GM12891 (cell line): ENCODE measurements around the gene RSPH9.

ENCODE experiments used
- DNase-seq: peaks from one replicate; pipeline ENCODE4 v3.0.0; 2011; ENCODE audit warnings: low spot score; ENCODE audit not compliant: insufficient read length
- FAIRE-seq: peaks from 2 replicates; lab custom pipeline; 2011; peaks lifted over from hg19 to GRCh38; lab: Jason Lieb, UNC
- PAX5 ChIP-seq: IDR thresholded peaks from 2 replicates; pipeline ENCODE4 v1.6.1; 2011; ENCODE audit warnings: low read length, moderate library complexity, mild to moderate bottlenecking; ENCODE audit not compliant: insufficient read depth, severe bottlenecking
- POLR2A ChIP-seq: IDR thresholded peaks from 2 replicates; pipeline ENCODE4 v1.6.1; 2011; ENCODE audit warnings: low read depth, low read length, control low read depth
- POLR2AphosphoS5 ChIP-seq: IDR thresholded peaks from 2 replicates; pipeline ENCODE4 v1.6.1; 2011; ENCODE audit warnings: low read depth, low read length, control low read depth
- POU2F2 ChIP-seq: IDR thresholded peaks from 2 replicates; pipeline ENCODE4 v1.6.1; 2011; ENCODE audit warnings: low read depth, mild to moderate bottlenecking, control low read depth, low read length, moderate library complexity
- SPI1 ChIP-seq: IDR thresholded peaks from 2 replicates; pipeline ENCODE4 v1.6.1; 2011; ENCODE audit warnings: low read depth, low read length, control low read depth
- TAF1 ChIP-seq: IDR thresholded peaks from 2 replicates; pipeline ENCODE4 v1.6.1; 2011; ENCODE audit warnings: low read depth, low read length, control low read depth

The RSPH9 gene

DNA sequence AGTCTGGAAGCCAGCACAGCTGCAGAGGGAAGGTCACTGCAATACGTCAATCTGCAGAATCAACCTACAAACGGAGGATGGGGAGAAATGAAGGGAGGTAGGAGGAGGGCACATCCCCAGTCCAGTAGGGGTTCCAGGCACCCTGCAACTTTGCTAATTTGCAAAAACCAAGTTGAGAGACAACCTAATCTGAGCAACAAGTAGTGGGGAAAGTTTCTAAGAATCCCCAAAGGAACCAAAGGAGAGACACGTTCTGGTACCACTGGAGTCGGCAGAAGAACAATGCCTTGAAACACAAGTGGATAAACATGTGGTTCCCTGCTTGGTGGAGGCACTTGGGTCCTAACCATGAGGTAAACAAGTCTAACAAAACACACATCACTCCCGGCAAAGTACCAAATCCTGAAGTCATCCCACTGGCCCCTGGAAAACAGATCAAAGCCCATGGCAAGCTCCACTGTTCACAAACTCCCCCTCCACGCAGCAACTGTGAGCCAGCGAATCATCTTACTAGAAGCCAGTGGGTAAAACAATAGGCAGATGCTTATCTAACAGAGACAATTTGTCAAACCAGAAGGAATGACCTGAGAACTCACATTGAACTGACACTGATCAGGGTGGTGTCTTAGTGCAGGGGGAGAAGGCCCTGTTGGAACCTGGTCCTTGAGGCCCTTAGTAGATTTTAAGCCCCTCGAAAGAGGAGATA lies 38.0 kb downstream of the RSPH9 start:
- FAIRE-seq (no peak), DNase-seq (no peak)
- TF ChIP-seq SPI1 (no peak), POU2F2 (no peak), TAF1 (no peak), POLR2A (no peak), POLR2AphosphoS5 (no peak), PAX5 (no peak)

DNA sequence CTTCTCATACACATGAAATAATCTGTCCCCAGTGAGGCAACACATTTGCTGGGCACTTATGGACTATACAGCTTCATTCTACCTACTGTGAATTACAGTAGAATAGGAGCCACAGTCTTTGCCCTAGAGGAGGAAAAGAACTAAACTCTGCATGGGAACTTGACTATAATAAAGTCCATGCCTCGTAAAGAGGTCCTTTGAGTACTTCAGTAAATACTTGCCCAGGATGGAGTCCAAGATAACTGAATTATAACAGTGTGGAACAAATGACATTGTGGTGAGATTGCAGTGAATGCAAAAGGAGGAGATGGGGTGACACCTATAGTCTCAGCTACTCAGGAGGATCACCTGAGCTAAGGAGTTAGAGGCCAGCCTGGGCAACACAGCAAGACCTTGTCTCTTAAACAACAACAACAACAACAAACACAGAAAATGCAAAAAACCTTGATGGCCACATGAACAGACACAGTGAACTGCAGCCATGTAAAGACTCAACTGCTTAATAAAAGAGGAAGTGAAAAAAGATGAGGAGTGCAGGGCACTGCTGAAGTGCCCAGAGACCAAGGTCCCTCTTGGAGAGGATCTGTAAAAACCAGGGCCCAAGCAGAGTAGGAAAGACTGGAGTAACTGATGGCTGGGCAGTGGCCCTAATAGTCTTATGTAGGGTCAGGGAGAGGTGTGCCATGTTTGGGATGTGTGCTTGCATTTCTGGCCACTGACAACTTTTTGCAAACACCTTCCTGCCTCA lies 39.0 kb downstream of the RSPH9 start:
- FAIRE-seq (no peak), DNase-seq (peak; percentile 47)
- TF ChIP-seq POU2F2 = peak; percentile 9; the same call in 1 of the 2 replicates
- no peak for TF ChIP-seq PAX5
- peak; percentile 99 for TF ChIP-seq SPI1

DNA sequence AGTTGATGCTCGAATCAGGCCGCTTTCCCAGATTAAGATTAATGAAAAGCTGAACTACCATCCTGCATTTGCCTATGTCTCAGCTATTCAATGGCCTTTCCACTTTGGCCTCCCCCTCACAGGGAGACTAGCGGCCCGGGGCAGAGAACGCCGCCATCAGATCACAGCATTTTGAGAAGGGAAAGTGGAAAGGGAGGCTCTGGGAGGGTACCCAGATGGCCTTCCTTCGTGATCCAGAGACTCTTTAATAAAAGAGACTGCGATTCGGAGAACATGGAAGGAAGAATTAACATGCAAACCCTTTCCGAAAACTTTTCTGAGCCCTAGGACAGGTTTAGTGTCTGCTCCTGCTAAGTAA lies 42.2 kb downstream of the RSPH9 start:
- TF ChIP-seq TAF1 = no peak
- TF ChIP-seq POLR2A = no peak
- TF ChIP-seq POU2F2 = no peak
- no peak for TF ChIP-seq PAX5
- DNase-seq = no peak
- FAIRE-seq = no peak

DNA sequence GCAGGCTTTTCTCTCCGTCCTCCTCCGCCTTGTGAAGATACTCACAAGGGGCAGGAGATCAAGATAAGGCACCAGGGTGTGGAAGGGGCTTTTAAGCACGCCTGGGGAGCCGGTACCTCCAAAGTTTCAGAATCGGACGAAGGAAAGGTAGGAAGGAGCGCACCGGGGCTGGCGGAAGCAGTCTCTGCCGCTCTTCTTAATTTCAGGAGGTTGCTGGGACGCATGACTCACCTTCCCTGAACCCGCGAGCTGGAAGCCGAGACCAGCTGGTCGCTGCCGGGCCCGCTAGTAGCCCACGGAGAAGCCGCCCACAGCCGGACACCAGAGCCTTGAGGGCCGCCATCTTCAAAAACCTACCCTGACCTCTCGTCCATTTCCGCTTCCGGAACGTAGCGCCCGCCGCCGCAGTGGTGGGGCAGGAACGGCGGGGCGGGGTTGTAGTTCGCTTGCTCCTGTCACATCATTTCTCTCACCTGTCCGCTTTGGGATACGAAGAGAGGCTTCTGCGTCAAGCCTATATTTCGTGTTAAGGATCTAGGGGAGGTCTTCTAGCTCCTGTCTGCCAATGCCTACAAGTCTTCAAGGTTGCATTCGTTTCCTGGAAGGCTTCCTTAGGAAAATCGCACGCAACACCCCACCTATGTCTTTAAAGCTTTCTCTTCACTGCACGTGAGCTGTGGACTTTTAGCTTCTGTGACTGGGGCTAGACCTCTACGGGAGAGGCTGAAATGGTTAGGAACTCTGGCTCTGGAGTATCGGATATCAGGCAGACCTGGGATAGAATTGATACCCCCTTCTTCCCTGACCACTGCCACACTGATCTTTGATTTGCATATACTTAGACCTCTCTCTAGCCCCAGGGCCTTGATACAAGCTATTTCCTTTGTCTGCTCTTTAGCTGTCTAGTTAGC lies 42.9 kb downstream of the RSPH9 start, which contains the start of gene MRPS18A:
TSS of gene MRPS18A (minus strand) at position 355 of the 911 bp plus-strand sequence. CDS start at position 343, 12 bp downstream.
- FAIRE-seq = peak; percentile 90
- TF ChIP-seq SPI1 (peak; percentile 3; the same call in 1 of the 2 replicates), TAF1 (peak; percentile 88), PAX5 (no peak), POLR2A (peak; percentile 85), POU2F2 (peak; percentile 49; the same call in 1 of the 2 replicates), POLR2AphosphoS5 (peak; percentile 90)
- DNase-seq = peak; percentile 74

DNA sequence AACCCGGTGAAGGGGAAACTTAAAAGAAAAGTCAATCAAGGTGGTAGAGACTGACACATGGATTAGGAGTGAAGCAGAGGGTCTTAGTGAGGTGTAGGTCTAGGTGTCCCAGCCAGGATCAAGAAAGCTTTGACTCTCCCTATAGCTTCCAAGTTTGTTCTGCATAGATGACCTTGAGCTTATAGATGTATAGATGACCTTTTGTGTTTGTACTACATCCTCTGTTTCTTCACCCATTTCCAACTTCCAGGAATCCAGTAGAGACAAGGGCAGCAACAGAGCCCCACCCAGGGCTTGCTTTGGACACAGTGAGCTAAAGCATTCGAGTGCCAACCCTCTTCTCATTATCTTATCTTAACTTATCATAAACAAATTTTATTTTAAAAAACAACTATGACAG lies 44.6 kb downstream of the RSPH9 start:
- FAIRE-seq = no peak
- no peak for DNase-seq
- TF ChIP-seq POU2F2 (no peak), PAX5 (no peak), POLR2AphosphoS5 (no peak), SPI1 (no peak), TAF1 (no peak)

DNA sequence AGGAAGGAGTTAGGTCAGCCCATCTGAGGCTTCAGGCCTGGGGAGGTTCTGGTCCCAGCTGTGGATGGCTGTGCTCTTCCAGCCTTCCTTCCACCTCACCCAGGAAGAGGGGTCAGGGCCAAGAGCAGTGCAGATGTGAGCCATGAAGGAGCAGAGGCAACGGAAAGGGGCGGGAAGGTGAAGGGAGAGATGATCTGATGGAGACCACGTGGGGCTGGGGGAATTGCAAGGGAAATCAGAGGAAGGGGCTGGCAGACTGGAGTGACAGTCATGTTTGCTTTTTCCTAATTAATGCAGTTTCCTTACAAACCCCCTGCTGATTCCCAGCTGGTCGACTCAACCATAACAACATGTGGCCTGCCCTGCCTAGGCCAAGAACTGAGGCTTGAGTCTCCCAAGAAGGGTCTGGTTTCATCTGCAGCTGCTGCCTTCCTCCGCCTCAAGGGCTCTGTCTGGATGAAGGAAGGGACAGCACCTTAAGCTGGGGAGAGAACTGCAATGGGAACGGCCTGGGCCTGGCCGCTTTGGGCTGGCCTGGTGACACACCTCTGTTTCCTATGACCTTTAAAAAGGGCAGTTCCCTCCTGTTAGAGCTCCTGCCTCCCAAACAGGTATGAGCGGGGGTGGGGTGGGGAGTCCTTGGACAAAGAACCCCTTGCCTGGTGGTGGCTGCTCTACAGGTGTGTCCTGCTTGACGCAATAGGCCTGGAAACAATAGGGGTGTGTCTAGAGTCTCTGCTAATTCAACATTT lies 50.6 kb downstream of the RSPH9 start:
- no peak for TF ChIP-seq PAX5
- no peak for TF ChIP-seq TAF1
- no peak for TF ChIP-seq POU2F2
- no peak for TF ChIP-seq POLR2A
- no peak for TF ChIP-seq POLR2AphosphoS5
- TF ChIP-seq SPI1 = no peak
- FAIRE-seq (no peak), DNase-seq (no peak)

DNA sequence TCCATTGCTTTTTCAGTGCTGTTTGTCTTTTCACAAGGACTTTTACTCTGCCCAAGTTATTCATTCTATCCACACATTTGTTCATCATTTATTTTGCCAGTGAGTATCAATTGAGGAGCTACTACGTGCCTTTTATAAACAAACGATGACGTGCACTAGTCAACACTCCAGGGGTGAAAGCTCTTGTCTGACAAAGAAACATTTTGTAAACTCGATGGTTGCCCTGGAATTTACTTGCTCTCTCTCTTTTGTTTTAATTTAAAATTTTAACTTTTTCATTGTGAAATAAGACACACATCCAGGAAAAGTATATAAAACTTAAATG lies 51.1 kb downstream of the RSPH9 start:
- DNase-seq (no peak), FAIRE-seq (no peak)
- TF ChIP-seq TAF1 (no peak), SPI1 (no peak), PAX5 (no peak), POU2F2 (no peak), POLR2A (no peak), POLR2AphosphoS5 (no peak)

DNA sequence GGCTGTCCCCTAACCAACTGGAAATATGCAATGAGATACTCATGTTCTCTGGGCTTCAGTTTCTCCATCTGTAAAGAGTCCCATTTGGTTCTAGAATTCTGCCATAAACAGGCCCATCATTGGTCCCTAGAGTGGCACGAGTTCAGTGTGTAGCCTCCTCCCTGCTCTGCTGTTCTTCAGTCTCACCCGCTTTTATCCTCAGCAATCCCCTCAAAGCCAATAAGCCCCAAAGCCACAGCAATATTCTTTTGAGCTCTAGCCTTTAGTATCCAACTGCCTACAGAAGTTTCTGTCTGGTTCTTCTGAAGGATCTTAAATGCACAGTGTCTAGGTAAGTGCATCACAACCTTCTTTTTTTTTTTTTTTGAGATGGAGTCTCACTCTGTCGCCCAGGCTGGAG lies 52.6 kb downstream of the RSPH9 start:
- DNase-seq (no peak), FAIRE-seq (no peak)
- TF ChIP-seq POLR2A (no peak), SPI1 (no peak), TAF1 (no peak), POU2F2 (no peak), PAX5 (no peak), POLR2AphosphoS5 (no peak)

DNA sequence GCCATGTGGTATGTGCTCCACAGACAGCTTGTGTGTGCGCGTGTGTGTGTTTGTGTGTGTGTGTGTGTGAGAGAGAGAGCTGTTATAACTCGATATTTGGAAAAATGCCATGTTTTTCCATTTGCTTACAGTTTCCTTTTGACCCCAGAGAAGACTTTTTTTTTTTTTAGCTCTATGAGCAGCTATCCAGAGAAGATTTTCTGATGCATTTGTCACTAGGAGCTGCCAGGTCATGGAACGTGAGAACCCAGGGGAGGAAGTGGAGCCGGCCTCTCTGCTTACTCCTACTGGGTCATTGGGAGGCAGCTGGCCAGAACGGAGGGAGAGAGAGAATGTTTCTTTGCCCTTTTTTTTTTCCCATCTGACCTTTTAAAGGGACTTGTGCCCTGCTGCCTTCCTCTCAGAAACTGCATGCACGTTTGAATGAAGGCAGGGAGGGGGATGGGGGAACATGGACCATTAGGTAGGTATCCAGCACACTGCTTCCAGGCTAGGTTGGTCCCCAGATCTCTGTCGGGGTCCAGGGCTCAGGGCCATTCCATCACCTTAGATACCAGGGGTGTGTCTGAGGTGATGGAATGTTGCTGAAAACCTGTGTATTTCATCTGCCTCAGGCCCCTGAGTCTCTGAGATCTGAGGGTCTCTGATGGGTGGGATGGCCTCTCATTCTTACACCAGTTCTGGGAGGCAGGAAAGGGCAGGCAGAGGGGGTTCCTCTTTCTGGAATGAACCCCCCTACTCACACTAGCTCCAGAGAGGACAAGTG lies 53.9 kb downstream of the RSPH9 start:
- no peak for TF ChIP-seq SPI1
- TF ChIP-seq POLR2AphosphoS5 = no peak
- no peak for TF ChIP-seq PAX5
- no peak for TF ChIP-seq POLR2A
- TF ChIP-seq TAF1 = no peak
- no peak for TF ChIP-seq POU2F2
- DNase-seq (no peak), FAIRE-seq (no peak)
